Neuronal stem cell (in vitro differentiated cells): ENCODE results near the gene PRODH2.
A peak's percentile ranks its signal among the peaks of the same experiment; 100 is the strongest.

Experiments
- DNase-seq: peaks from one replicate; pipeline ENCODE4 v3.0.0-alpha.2; 2013; ENCODE audit warnings: low spot score
- H2AFZ ChIP-seq: one replicate; pipeline ENCODE4 v1.6.1; 2013; ENCODE audit warnings: mild to moderate bottlenecking, low read length, inconsistent platforms
- H2AK5ac ChIP-seq: 2 replicates; pipeline ENCODE4 v1.6.1; 2013; ENCODE audit warnings: low read depth, mild to moderate bottlenecking, inconsistent platforms, low read length, moderate library complexity, mixed read lengths
- H2BK120ac ChIP-seq: 2 replicates; pipeline ENCODE4 v1.6.1; 2013; ENCODE audit warnings: low read depth, mild to moderate bottlenecking, inconsistent platforms, low read length, moderate library complexity, mixed read lengths
- H2BK12ac ChIP-seq: one replicate; pipeline ENCODE4 v1.6.1; 2013; ENCODE audit warnings: low read length, inconsistent platforms
- H2BK15ac ChIP-seq: 2 replicates; pipeline ENCODE4 v1.6.1; 2013; ENCODE audit warnings: mild to moderate bottlenecking, low read length, inconsistent platforms, mixed read lengths
- H2BK5ac ChIP-seq: one replicate; pipeline ENCODE4 v1.6.1; 2013; ENCODE audit warnings: inconsistent platforms, mild to moderate bottlenecking, low read length, moderate library complexity
- H3K14ac ChIP-seq: one replicate; pipeline ENCODE4 v1.6.1; 2013; ENCODE audit warnings: low read length, inconsistent platforms
- H3K18ac ChIP-seq: 2 replicates; pipeline ENCODE4 v1.6.1; 2013; ENCODE audit warnings: low read length, inconsistent platforms
- H3K23ac ChIP-seq: 2 replicates; pipeline ENCODE4 v1.6.1; 2013; ENCODE audit warnings: low read depth, mild to moderate bottlenecking, mixed read lengths, low read length, inconsistent platforms; ENCODE audit not compliant: poor library complexity
- H3K27ac ChIP-seq: replicated peaks from 3 replicates; pipeline ENCODE4 v1.5.1; 2013; ENCODE audit warnings: low read length, inconsistent platforms
- H3K27me3 ChIP-seq, 3 experiments: 2 replicates each; pipeline ENCODE4 v1.6.1; 2013; ENCODE audit warnings: low read length in 3 of 3, mild to moderate bottlenecking in 2 of 3, inconsistent platforms in 1 of 3, low read depth in 1 of 3, mixed read lengths in 1 of 3, moderate library complexity in 1 of 3; ENCODE audit not compliant: control insufficient read depth in 3 of 3, insufficient read depth in 3 of 3
- H3K36me3 ChIP-seq, 2 donors: replicated peaks in 1 of 2; 2 replicates each; pipeline ENCODE4 v1.6.1; 2013; ENCODE audit warnings: low read length in 2 of 2; ENCODE audit not compliant: control insufficient read depth in 2 of 2, insufficient read depth in 2 of 2
- H3K4ac ChIP-seq: 2 replicates; pipeline ENCODE4 v1.6.1; 2013; ENCODE audit warnings: inconsistent platforms, mild to moderate bottlenecking, low read length, moderate library complexity
- H3K4me1 ChIP-seq, 2 donors: 1 replicate in 1 of 2; 2 replicates in 1 of 2; pipeline ENCODE4 v1.6.1; 2013; ENCODE audit warnings: low read length in 2 of 2, low read depth in 1 of 2; ENCODE audit not compliant: control insufficient read depth in 2 of 2, insufficient read depth in 1 of 2
- H3K4me2 ChIP-seq: one replicate; pipeline ENCODE4 v1.6.1; 2013; ENCODE audit warnings: mild to moderate bottlenecking, low read length, inconsistent platforms; ENCODE audit not compliant: insufficient read depth, poor library complexity, severe bottlenecking
- H3K4me3 ChIP-seq, 2 donors: 2 replicates each; pipeline ENCODE4 v1.5.1; 2013; ENCODE audit warnings: low read length in 2 of 2, mild to moderate bottlenecking in 2 of 2, inconsistent platforms in 1 of 2, moderate library complexity in 1 of 2
- H3K79me1 ChIP-seq: one replicate; pipeline ENCODE4 v1.6.1; 2013; ENCODE audit warnings: low read depth, mild to moderate bottlenecking, inconsistent platforms, low read length, moderate library complexity
- H3K9ac ChIP-seq: one replicate; pipeline ENCODE4 v1.6.1; 2013; ENCODE audit warnings: mild to moderate bottlenecking, low read depth, low read length, inconsistent platforms; ENCODE audit not compliant: poor library complexity
- H3K9me3 ChIP-seq, 2 donors: replicated peaks in 1 of 2; 2 replicates each; pipeline versions ENCODE3 to v1.6.1; 2013; ENCODE audit warnings: low read length in 2 of 2, mild to moderate bottlenecking in 2 of 2, inconsistent platforms in 1 of 2, low read depth in 1 of 2, mixed read lengths in 1 of 2, moderate library complexity in 1 of 2; ENCODE audit not compliant: control insufficient read depth in 2 of 2, insufficient read depth in 1 of 2
- H4K8ac ChIP-seq: one replicate; pipeline ENCODE4 v1.6.1; 2013; ENCODE audit warnings: low read depth, mild to moderate bottlenecking, inconsistent platforms, low read length, moderate library complexity
- H4K91ac ChIP-seq: one replicate; pipeline ENCODE4 v1.6.1; 2013; ENCODE audit warnings: low read length, low read depth, mild to moderate bottlenecking, inconsistent platforms; ENCODE audit not compliant: poor library complexity
- WGBS, 2 donors: extraction: QIAGEN DNeasy Blood & Tissue Kit; methylation state at CpG; one replicate each; pipeline ENCODE4 v1.1.7; 2013; ENCODE audit warnings: missing lambda C conversion rate in 2 of 2, mixed read lengths in 1 of 2; ENCODE audit not compliant: insufficient read length in 2 of 2, insufficient replicate concordance in 1 of 2; ENCODE audit errors: extremely low coverage in 2 of 2; 5-methylcytosine and 5-hydroxymethylcytosine counted together

PRODH2 gene

DNA sequence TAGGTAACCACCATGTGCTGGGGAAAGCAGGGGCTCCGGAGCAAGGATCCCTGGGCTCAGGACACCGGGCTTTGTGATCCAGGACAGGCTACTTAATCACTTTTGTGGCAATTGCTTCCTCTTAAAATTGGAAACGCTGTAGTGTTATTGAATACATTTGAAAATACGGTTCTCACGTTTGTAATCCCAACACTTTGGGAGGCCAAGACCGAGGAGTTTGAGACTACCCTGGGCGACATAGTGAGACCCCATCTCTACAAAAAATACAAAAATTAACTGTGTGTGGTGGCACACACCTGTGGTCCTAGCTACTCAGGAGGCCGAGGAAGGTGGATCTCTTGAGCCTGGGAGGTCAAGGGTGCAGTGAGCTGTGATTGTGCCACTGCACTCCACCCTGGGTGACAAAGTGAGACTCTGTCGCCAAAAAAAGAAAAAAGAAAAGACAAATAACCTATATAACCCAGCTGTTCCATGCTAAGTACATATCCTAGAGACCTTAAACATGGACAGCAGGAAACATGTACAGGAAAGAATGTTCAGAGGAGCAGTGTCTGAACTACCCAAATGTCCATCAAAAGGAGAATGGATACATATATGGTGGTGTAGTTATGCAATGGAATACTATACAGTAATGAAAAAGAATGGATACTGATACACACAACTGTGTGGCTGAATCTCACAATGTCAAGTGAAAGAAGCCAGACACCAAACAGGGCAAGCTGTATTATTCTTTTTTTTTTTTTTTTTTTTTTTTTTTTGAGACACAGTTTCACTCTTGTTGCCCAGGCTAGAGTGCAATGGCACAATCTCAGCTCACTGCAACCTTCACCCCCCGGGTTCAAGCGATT is 622 bp upstream of the PRODH2 start:
- no peak overlapping the region for H3K27ac ChIP-seq
- no peaks in the 10 kb centered on the region for H3K4me1 ChIP-seq
- H3K9ac ChIP-seq, result no peak overlapping the region
- H2AK5ac ChIP-seq, result no peak overlapping the region
- H4K8ac ChIP-seq, result no peak overlapping the region
- H2BK12ac ChIP-seq, result no peak overlapping the region
- peaks cover 0 to 11% (median 0%) of the 10 kb centered on the region in 3 experiments for H3K27me3 ChIP-seq
- no peaks in the 10 kb centered on the region for H3K79me1 ChIP-seq
- WGBS, 2 donors, result no CpG with 5 or more reads among the region's 11 CpGs
- H3K4me2 ChIP-seq, result no peak overlapping the region
- no peak overlapping the region for H3K4ac ChIP-seq
- H3K4me3 ChIP-seq, result no peak overlapping the region
- no peak overlapping the region for H2AFZ ChIP-seq
- no peak overlapping the region for H3K14ac ChIP-seq
- no peaks in the 10 kb centered on the region for H3K9me3 ChIP-seq
- no peak overlapping the region for H2BK5ac ChIP-seq
- H3K18ac ChIP-seq, result no peak overlapping the region
- H2BK120ac ChIP-seq, result no peak overlapping the region
- no peaks in the 10 kb centered on the region for H3K36me3 ChIP-seq
- DNase-seq, result no peak
- H2BK15ac ChIP-seq, result no peak overlapping the region
- no peak overlapping the region for H4K91ac ChIP-seq
- no peak overlapping the region for H3K23ac ChIP-seq

DNA sequence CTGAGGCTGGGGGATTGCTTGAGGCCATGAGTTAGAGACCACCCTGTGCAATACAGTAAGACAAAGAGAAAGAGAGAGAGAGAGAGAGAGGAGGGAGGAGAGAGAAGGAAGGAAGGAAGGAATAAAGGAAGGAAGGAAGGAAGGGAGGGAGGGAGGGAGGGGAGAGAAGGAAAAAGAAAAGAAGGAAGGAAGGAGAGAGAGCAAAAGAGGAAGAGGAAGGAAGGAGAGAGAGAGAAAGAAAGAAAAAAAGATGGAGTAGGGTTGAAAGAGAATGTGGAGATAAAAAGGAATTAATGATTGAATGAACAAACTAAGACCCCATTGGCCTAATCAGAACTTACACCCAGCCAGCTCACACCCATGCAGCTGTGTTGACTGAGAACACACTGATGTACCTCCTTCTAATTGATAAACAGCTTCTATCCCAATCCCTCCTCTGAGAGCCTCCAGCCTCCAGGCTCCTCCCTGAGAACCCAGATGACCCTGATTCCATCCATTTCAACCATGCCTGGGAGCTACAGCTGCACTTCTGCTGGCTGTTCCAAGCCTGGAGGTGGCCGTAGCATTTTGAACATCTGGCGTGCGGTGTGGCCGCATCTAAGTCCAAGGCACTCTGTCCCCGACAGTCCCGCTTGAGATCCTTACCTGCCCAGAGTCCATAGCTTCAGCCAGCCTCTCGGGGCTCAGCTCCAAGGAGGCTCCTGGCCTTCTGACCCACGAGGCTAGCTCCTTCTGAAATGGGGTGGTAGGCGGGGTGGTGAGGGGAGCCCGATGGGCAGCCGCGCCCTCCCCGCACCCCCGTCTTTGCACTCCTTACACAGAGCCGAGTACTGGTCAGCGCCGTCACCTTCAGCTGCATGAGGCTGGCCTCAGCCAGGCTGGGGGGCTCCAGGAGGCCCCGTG is 1.1 kb downstream of the PRODH2 start:
- no peak overlapping the region for H3K4me3 ChIP-seq
- H3K14ac ChIP-seq, result peak overlapping the region; percentile 71
- peaks cover 0 to 11% (median 0%) of the 10 kb centered on the region in 3 experiments for H3K27me3 ChIP-seq
- peak overlapping the region; percentile 65 for H3K23ac ChIP-seq
- peak overlapping the region; percentile 66 for H2BK5ac ChIP-seq
- H2BK15ac ChIP-seq, result peak overlapping the region; percentile 49
- H3K4me1 ChIP-seq, result no peaks in the 10 kb centered on the region
- peak overlapping the region; percentile 44 for H3K9ac ChIP-seq
- no peak overlapping the region for H2AFZ ChIP-seq
- H2BK120ac ChIP-seq, result no peak overlapping the region
- no peak overlapping the region for H3K27ac ChIP-seq
- no peaks in the 10 kb centered on the region for H3K36me3 ChIP-seq
- H3K79me1 ChIP-seq, result peaks cover 1% of the 10 kb centered on the region
- no peak overlapping the region for H2AK5ac ChIP-seq
- DNase-seq, result no peak
- H4K8ac ChIP-seq, result no peak overlapping the region
- H4K91ac ChIP-seq, result no peak overlapping the region
- peak overlapping the region; percentile 76 for H3K18ac ChIP-seq
- WGBS, 2 donors, result no CpG with 5 or more reads among the region's 18 CpGs
- H3K9me3 ChIP-seq, result no peaks in the 10 kb centered on the region
- H2BK12ac ChIP-seq, result no peak overlapping the region
- no peak overlapping the region for H3K4ac ChIP-seq
- H3K4me2 ChIP-seq, result no peak overlapping the region

- Histone ChIP-seq H3K9me3 (no peaks in the 10 kb centered on the region), H4K8ac (no peak overlapping the region), H3K79me1 (peaks cover 4% of the 10 kb centered on the region), H2BK120ac (no peak overlapping the region), H3K4me2 (no peak overlapping the region), H3K36me3 (no peaks in the 10 kb centered on the region), H4K91ac (no peak overlapping the region), H3K4ac (no peak overlapping the region), H3K4me1 (no peaks in the 10 kb centered on the region), H3K9ac (no peak overlapping the region), H3K23ac (no peak overlapping the region), H3K4me3 (no peak overlapping the region), H2BK15ac (no peak overlapping the region), H3K14ac (no peak overlapping the region), H2AK5ac (no peak overlapping the region), H3K27ac (no peak overlapping the region), H2BK12ac (no peak overlapping the region), H3K27me3 (peaks cover 0 to 12% (median 0%) of the 10 kb centered on the region in 3 experiments), H2BK5ac (no peak overlapping the region), H3K18ac (no peak overlapping the region), H2AFZ (no peak overlapping the region)
- DNase-seq, result no peak
- WGBS, 2 donors, result no CpG with 5 or more reads among the region's 5 CpGs
Measured at GRCh38 chr19:35807633-35808032, 5.0 kb downstream of the PRODH2 start.

DNA sequence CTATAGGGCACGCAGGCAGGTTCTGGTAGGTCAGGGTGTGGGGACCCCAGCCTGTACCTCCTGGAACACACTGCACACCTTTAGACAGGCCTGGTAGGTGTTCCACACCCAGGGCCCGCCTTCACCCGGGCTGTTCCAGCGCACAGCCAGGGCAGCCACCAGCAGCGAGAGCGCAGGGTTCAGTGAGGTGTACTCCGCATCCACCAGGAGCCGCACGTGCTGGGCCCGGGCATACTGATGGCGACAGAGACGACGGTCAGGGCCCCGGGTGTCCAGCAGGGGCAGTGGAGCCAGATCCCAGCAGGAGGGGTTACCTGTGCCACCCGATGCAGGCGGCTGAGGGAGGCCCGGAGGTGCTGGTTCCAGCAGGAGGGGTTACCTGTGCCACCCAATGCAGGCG is 6.0 kb downstream of the PRODH2 start:
- Histone ChIP-seq H3K23ac (no peak overlapping the region), H3K4me2 (no peak overlapping the region), H3K14ac (peak overlapping the region; percentile 50), H4K8ac (no peak overlapping the region), H2AFZ (no peak overlapping the region), H2BK5ac (peak overlapping the region; percentile 61), H3K18ac (no peak overlapping the region), H3K4me1 (no peaks in the 10 kb centered on the region), H2BK12ac (no peak overlapping the region), H3K36me3 (no peaks in the 10 kb centered on the region), H2BK15ac (peak overlapping the region; percentile 54), H3K9me3 (no peaks in the 10 kb centered on the region), H3K4ac (no peak overlapping the region), H3K27me3 (peaks cover 0 to 9% (median 0%) of the 10 kb centered on the region in 3 experiments), H4K91ac (no peak overlapping the region), H3K4me3 (peak overlapping the region in 1 of 2 donors; percentile 24), H3K9ac (no peak overlapping the region), H3K79me1 (peaks cover 4% of the 10 kb centered on the region), H2BK120ac (no peak overlapping the region), H3K27ac (no peak overlapping the region), H2AK5ac (peak overlapping the region; percentile 78)
- no CpG with 5 or more reads among the region's 18 CpGs for WGBS, 2 donors
- no peak for DNase-seq
